Measurements from ENCODE around the gene ANAPC2.
A peak's percentile ranks its signal among the peaks of the same experiment; 100 is the strongest.

GRCh38 chr9:137200311-137201204, 12.2 kb upstream of the ANAPC2 start, which contains the start of gene TPRN:
- TF ChIP-seq CTCF (conservative IDR thresholded peaks at IDR 0.05; ENCODE audit: low read depth, low read length) (no peak), NFE2L2 (IDR thresholded peaks at IDR 0.05; ENCODE audit: low read depth, low read length) (no peak), POLR2A (IDR thresholded peaks at IDR 0.05; ENCODE audit: low read depth, low read length) (peak; percentile 95)
